Stimulated activated CD8-positive, alpha-beta memory T cell treated with anti-CD3 and anti-CD28 coated beads, Interleukin-2, amount 100 ng/mL, for 1 hour (primary cell): ENCODE measurements around the gene TTC28.

Experiments
- DNase-seq, 2 donors: peaks; one replicate each; pipeline ENCODE4 v3.0.0-alpha.2; 2020; ENCODE audit warnings: low read depth in 2 of 2

TTC28 gene

DNA sequence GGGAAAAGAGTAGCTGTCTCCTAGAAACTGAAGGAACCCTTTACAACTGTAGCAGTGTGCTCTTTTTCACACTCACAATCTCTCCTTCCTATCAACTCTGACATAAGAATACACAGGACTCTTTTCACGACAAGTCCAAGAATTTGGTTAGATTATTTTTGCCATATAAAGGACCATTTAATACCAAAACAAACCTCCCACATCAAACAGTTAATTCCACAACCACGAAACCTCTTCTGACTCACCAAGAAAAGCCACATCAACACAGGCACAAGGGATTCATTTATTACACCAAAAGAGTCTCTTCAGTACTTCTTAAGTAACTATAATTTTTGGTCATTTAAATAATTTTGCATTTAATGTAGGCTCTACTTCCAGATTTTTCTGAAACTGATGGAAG lies 538.0 kb downstream of the TTC28 start:
- DNase-seq = no peak

DNA sequence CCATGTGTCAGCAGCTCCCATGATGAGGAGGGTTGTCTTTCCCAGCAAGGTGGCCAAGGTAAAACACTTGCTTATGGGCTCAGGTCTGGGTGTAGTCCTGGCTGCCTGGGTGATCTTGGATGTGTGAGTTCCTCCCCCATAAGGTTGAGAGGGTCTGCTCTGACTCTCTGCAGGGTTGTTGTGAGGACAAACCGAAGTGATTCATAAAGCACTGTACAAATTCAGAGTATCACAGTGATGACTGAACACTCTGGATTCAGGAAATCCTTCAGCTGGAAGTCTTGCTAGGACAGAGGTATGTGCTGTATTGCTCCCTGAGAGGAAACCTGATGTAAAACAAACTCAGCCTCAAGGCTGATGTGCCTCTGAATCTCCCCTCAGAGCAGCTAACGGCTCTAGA lies 539.7 kb downstream of the TTC28 start:
- no peak for DNase-seq

DNA sequence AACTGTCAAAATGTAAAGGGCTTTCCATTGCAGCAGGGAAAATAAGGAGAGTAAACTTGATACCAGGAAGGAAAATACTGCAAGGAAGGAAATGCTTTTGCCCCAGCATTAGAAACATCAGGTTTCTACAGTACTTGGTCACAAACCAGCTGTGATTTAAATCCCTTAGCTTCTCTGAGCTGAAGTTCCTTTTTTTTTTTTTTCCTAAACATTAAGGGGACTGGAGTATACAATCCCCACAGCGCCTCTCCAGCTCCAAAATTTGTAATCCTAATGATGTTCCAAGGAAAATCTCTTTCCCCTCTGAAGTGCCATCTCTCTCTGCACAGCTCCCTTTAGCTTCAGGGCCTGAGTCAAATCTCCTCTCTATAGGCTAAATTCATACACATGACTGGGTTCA lies 540.1 kb downstream of the TTC28 start:
- no peak for DNase-seq

DNA sequence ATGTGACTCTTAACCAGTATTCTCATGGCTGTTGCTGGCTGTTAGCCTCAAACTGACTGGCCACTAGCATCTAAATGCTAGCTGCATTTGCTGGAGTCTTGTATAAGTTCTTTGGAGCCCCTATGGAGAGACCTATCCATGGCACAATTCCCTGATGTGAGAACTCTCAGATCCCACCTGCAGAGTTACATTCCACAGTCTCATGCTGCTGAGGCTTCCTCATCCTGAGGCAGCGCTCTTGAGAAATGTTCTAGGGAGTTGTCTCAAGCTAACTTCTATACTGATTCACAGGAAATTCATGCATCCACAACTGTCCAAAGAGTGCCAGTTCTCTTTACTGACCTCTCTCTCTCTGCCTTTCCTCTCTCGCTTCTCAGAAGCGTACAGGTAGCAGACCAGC lies 542.6 kb downstream of the TTC28 start:
- no peak for DNase-seq

DNA sequence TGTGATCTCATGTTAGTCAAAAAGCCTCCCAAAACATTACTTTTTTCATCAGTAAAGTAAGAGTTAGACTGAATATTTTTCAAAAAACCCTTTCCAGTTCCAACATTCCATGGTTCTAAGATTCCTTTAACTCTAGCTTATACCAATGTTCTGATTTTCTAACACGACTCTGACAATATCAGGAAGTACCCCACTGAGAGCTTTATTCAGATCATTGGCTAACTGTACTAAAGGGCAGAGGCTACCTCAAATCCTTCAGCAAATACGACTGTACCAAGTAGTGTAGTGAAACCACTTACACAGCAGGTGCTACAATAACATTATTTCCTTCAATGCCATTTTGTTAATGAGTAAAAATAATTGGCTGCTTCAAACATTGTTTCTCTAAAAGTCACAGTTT lies 547.2 kb downstream of the TTC28 start:
- no peak for DNase-seq

DNA sequence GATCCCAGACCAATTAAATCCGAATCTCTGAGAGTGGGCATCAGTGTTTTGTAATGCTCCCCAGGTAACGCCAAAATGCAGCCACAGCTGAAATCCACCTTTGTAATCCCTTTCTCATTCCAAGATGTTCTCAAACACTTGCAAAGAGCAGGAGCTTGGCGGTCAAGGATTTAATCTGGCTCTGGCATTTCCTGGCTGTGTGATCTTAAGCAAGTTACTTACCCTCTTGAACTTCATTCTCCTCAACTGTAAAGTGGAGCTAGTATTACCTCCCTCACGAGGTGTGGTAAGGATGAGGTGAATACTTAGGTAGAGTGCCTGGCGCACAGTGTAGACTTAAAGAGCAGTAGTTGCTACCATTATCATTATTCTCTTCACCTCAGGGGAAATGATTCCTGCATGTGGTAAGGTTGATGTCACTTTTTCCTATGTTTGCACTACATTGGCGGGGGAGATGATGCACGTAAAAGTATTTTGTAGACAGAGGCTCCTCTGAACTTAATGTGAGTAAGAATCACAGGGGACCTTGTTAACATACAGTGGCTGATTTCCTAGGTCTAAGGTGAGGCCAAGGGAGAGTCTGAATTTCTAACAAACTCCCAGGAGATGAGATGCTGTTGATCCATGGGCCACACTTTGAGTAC lies 550.2 kb downstream of the TTC28 start:
- DNase-seq = no peak

DNA sequence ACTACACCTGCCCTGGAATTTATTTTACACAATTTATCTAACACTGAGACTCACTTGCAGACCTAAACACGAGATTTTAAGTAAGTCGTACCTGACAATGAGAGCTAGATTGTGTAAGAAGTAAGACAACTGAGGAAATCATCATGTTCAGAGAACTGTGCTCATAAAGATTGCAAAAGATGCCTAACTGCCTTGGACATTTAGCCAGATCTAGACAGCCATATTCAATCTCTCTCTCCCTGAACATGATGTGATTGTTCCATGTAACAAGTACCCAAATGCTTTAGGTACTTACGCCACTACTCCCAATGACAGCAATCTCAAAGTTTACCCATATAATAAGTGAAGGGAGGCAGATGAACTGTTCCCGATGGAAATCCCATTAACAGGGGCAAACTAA lies 550.8 kb downstream of the TTC28 start:
- DNase-seq = no peak

DNA sequence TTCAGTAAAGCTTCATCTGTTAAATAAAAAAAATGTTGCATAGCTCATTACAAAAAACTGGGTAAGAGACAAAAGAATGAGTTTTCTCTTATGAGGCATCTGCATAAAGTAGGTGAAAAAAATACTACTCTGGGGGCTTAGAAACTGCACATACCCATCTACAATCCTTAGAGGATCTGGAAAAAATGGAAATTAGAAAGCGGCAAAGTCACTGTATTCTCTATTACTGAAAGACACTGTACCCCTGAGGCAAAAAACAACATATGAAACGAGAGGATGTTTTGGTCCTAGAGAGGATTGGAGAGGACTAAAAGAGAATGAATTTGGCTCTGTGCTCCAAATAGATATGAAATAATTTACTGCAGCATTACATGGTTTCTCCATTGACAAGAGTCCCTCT lies 553.8 kb downstream of the TTC28 start:
- DNase-seq = no peak

DNA sequence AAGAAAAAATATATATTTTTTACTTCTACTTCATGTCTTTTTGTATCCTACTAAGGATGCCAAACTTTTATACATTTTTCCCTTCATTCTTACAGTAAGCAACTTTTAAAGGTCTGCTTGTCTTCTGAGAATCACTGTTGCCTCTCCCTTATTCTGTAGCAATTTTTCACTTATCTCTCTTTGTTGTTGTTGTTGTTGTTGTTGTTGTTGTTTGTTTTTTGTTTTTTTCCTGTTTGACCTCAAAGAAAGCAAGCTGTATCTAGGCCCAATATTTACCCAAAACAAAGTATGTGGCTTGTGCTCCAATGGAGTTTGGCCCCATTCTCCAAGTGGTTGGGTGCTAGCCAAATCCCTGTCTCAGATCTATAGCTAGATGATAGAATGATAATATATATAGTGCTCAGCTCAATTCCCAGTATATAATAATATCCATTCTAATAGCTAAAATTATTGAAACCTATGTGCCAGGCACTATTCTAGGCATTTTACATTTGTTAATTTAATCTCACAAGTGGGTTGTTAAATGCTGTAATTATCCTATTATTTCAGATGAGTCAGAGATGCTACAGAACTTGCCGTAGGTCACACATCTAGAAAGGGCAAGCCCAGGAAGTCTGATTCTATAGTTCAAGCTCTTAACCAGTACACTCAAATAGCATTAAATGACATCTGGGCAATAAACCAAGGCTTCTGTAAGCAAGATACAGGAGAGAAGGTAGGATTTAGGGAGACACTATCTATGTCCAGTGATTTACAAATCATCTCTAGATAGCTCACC lies 555.5 kb downstream of the TTC28 start:
- DNase-seq = no peak

DNA sequence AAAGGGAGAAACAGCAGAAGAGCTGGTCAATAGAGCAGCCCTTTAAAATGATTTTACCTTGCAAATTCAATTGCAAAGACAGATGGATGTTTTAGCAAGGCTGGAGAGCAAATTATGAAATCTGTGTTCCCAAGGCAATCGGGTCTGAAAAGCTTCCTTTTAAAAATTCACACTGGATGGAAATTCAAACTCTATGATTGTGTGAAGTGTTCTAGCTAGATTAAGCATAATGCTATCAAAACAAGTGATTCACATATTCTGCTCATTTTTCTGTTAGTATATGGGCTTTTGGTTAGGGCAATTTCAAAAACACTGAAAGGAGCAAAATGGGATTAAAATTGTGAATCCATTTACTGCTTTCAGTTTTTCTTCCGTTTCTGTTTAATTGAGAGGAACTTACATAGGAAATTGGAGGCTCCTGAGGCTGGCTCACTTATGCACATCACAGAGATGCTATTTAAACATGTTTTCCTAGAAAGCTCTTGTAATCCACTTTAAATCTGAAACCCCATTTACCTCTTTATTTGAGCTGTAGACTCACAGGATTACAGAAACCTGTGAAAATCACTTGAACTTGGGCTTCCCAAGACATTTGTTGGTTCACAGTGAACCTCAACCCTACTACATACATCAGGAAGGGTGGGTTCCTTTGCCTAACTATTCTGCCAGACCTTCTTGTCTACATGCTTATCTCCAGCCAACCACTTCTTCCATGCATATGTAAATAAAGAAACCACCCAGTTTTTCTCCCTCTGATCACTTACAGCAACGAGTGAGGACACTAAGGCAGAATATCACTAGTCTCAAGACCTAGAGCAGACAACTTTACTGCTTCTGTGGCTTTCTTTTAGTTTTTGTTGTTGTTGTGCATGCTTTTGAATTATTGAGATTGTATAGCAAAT lies 558.7 kb downstream of the TTC28 start:
- no peak for DNase-seq

DNA sequence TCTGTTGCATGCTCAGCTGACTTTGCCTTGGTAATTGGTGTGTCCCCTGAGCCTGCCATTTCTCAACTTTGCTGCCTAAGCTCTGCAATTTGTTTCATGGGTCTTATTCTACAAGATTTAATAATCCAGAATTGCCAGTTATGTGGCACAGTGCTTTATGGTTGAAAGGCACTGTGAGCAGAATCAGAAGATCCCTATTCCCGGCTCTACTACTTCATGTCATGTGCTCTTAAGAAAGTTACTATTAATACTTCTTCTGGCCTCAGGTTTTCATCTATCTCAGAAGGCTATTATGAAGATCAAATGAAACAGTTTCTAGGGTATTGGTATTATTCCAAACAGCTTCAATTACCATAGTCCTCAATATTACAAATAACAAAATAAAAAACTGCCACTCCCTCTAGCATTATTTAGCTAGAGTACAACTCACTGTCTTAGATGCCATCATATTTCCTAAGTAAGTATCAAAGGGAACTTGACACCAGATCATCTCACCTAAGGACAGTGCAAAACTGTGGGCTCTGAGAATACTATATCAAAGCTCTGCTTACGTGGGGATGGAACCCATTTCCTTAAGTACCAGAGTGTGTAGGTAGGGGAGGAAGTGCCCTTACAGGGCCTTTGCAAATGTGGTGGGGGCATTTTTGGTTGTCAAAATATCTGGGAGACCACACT lies 560.5 kb downstream of the TTC28 start:
- no peak for DNase-seq

DNA sequence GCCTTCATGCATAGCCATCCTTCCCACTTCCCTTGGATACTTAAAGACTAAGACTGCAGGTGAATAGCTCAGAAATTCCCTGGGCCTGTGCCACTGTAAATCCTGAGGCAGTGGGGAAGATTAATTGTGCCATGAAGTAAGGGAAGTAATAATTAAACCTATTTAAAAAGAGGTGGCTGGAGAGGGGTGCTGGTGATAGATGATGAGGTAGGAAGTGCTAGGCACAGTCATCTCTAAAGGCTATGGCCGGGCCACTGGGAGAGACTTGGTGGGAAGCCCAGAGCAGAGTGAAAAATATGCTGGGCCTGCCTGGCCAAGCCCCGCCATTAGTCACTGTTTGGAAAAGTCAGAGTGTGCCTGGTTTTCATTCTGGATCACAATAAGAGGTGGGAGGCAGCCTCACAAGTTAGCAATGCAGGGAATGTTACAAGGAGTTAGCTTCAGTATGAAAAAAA lies 563.4 kb downstream of the TTC28 start:
- DNase-seq = no peak

DNA sequence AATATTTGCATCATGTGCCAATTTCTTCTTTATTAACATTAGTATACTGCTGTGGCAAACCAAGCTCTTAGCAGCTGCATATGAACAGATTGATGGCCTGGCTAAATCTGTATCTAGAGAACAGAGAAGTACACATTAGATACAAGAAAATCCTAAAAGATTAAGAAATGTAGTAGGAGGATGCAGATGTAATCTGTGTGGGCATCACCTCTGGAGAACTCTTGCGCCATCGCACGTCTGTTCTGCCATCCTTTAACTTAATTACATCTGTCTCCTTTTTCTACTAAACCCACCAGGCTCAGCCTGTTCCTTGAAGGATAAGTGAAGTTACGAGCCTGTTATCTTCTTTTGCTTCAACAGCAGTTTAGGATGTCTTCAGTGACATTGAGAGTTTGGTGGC lies 564.2 kb downstream of the TTC28 start:
- no peak for DNase-seq

DNA sequence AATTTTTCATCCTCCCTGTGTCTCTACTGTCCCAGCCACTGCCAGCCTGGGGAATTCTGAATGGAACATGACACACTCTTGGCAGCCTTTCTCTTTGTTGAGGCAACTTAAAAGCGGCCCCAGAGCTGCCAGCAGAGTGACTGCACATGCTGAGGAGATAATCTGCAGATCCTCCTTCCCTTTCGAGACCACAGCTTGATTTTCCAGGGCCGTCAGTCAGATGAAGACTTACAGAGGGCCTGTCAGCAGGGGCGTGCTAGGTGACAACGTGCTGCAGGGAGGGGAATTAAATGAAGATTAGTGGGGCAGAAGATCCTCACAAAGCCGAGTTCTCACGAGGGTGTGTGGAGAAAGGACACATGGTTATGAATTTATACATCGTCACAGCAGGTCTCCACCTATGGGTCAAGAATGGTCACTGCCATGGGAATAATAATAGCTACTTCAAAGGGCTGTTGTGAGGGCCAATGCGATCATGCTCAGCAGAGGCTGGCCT lies 567.0 kb downstream of the TTC28 start:
- DNase-seq = no peak

DNA sequence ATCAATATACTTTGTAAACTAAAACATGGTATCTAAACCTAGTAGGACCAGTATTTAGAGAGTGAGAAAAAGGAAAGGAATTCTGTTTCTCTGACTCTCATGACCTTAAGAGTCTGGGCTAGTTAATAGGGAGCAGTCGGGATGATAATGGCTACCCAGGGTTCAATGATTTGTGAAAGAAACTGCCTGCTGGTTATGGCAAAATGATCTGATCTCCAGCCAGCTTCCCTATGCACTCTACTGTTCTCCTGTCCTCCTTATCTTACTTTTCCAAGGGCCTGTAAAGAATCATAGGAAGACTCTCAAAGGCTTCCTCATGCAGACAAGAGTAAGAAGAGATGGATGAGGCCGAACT lies 567.5 kb downstream of the TTC28 start:
- no peak for DNase-seq

DNA sequence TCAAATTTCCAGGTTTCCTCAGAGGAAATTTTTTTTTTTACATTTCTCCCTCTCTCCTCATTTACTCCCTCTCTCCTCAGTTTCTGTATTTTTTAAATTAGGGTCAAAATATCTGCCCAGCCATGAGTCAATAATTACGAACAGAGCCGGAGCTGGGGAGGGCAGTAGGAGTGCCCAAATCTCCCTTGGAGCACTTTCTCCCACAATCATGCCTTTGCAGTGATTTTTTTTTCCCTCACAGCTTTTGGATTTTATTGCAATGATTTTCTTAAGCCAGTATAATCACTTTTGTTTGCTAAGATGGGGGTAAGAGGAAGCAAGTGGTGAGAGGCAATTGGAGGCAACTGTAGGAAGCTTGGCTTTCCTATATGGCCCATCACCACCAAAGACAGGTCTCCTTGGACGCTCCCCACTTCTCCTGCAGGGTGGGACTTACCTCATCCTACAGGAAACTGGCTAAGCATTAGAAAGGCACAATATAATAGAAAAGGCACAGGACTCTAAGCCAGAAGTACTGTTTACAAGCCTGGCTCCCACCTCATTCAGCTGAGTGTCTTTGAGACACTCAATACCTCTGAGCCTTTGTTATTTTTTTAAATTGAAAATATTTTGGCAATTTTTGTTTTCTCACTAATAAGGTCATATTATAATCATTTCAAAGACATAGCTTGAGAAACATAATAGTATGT lies 568.0 kb downstream of the TTC28 start:
- DNase-seq = no peak

DNA sequence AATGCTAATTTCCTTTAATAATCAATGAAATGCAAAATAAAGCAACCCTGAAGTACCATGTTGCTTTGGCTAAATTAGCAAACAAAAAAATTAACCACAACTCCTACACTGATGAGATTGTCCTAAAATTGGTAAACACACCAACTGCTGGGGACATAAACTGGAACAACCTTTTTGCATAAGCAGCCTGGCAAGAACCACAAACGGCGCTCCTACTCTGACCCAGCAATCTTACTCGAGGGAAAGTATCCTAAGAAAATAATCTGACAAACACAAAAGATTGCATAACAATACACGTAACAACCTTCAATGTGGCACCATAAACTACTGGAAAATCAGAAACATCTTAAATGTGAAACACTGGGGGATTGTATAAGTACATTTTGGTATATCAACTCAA lies 570.8 kb downstream of the TTC28 start:
- DNase-seq = no peak

DNA sequence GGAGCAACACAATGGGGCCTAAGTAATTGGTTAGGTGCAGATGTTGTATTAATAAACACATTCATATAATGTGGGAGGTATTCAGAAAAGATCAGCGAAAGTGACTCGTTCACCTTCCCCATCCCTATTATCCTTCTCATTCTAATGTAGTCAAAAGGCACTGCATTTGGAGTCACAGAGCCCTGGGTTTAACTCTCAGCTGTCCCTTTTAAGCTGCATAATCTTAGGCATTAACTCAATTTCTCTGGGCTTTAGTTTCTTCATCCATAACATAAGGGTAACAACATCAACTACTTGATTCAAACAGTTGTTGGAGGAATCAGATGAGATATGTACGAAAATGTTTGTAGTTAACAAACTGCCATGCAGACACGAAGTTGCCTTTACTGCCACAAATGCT lies 573.0 kb downstream of the TTC28 start:
- no peak for DNase-seq

DNA sequence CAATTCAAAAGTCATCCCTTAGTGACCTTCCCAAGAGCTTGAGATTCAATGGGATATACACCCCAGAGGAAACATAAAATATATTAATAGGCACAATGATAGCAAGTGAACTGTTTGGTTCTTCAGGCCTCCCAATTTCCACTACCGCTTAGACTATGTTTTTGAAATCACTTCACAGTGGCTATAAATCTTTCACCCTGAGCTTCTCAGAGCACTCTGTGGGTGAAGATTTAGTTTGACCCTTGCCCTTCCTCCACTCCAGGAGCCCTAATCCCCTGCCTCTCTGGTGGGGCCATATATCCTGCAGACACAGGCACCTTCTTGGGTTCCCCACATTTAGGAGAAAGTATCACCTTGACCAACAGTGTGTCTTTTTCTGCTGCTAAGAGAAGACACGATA lies 573.7 kb downstream of the TTC28 start:
- no peak for DNase-seq

DNA sequence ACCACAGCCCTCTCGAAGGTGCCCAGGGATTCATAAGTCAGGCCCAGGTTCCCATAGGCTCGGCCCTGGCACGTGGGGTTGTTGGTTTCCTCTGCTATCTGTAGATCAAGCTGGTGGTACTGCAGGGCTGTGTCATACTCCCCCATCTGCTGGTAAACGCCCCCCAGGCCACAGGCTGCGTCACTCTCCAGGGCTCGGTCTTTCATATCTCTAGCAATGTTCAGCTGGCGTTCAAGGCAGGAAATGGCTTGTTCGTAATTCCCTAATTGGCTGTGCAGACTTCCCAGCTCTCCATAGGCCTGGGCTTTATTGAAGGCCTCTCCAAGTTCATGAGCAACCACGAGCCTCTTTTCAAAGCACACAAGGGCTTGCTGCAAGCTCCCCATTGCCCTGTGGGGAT lies 574.2 kb downstream of the TTC28 start:
- DNase-seq = no peak

DNA sequence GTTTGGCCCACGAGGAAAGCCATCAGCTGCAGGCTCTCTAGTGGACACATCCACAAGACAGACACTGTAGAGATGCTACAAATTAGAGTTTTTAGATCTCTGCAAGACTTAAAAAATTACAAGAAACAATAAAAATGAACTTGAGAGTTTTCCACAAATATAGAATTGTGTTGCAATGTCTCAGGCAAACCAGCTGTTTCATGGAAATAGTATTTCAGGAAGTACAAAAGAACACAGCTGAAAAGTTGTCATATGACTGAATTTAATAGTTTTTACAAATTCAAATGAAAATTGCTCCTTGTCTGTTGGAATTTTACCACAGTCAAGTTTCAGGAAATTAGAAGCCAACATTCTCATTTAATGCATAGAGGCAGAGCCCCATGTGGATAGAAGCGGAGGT lies 576.0 kb downstream of the TTC28 start:
- DNase-seq = no peak
